ENCODE results near the gene AOC2.
"Not testable (repeated sequence)": the region's sequence is repeated elsewhere in the genome, so short reads cannot be mapped to it uniquely, and the experiment has no call there.

The AOC2 gene

GRCh38 chr17:42849031-42849430 lies 4.7 kb downstream of the AOC2 start:
- no peak for TF ChIP-seq CTCF (IDR thresholded peaks at IDR 0.05; ENCODE audit: control insufficient read depth, insufficient read depth, low read depth, low read length, missing control alignments)

GRCh38 chr17:42849451-42850181 lies 5.2 kb downstream of the AOC2 start:
- H3K4me3 ChIP-seq (ENCODE audit: control insufficient read depth, low read depth, low read length), result no peak overlapping the region
- DNase-seq (ENCODE audit: low read depth), result no peak
- no peak for TF ChIP-seq CTCF (IDR thresholded peaks at IDR 0.05; ENCODE audit: control insufficient read depth, insufficient read depth, low read depth, low read length, missing control alignments)

More at GRCh38 chr17:42849031-42849430, 4.7 kb downstream of the AOC2 start:
- no peak overlapping the region for H3K4me3 ChIP-seq (ENCODE audit: control insufficient read depth, low read depth, low read length)
- no peak for DNase-seq (ENCODE audit: low read depth)

- DNase-seq (ENCODE audit: low read depth), result no peak
- H3K4me3 ChIP-seq (ENCODE audit: control insufficient read depth, low read depth, low read length), result no peak within 1 kb of the TSS
- TF ChIP-seq CTCF (IDR thresholded peaks at IDR 0.05; ENCODE audit: control insufficient read depth, insufficient read depth, low read depth, low read length, missing control alignments), result no peak
Observed at GRCh38 chr17:42850954-42851353, 6.6 kb downstream of the AOC2 start, which contains the start of gene AOC3. AOC3 (plus strand) TSS chr17:42851199; CDS start chr17:42851344, 145 bp downstream.

- DNase-seq (ENCODE audit: low read depth); H3K4me3 ChIP-seq (ENCODE audit: control insufficient read depth, low read depth, low read length): not testable (repeated sequence)
Observed at GRCh38 chr17:42851371-42852240, 7.2 kb downstream of the AOC2 start.

- no peak overlapping the region for H3K4me3 ChIP-seq (ENCODE audit: control insufficient read depth, low read depth, low read length)
- no peak for TF ChIP-seq CTCF (IDR thresholded peaks at IDR 0.05; ENCODE audit: control insufficient read depth, insufficient read depth, low read depth, low read length, missing control alignments)
- DNase-seq (ENCODE audit: low read depth), result no peak
Observed at GRCh38 chr17:42852351-42852750, 8.0 kb downstream of the AOC2 start.

- DNase-seq (ENCODE audit: low read depth), result no peak
- TF ChIP-seq CTCF (IDR thresholded peaks at IDR 0.05; ENCODE audit: control insufficient read depth, insufficient read depth, low read depth, low read length, missing control alignments), result no peak
- H3K4me3 ChIP-seq (ENCODE audit: control insufficient read depth, low read depth, low read length), result no peak overlapping the region
Observed at GRCh38 chr17:42853004-42853403, 8.6 kb downstream of the AOC2 start.

GRCh38 chr17:42853597-42853967 lies 9.2 kb downstream of the AOC2 start:
- no peak overlapping the region for H3K4me3 ChIP-seq (ENCODE audit: control insufficient read depth, low read depth, low read length)
- DNase-seq (ENCODE audit: low read depth), result no peak

More at GRCh38 chr17:42853597-42853967, 9.2 kb downstream of the AOC2 start:
- TF ChIP-seq CTCF (IDR thresholded peaks at IDR 0.05; ENCODE audit: control insufficient read depth, insufficient read depth, low read depth, low read length, missing control alignments), result no peak
